Inflammatory macrophage (primary cell): Measurements from ENCODE around the gene OXCT1.
A peak's percentile ranks its signal among the peaks of the same experiment; 100 is the strongest.

Experiments
- DNase-seq, 2 donors: peaks; one replicate each; pipeline ENCODE4 v3.0.0-alpha.2; 2020 to 2022
- total RNA-seq, 18 experiments: gene quantifications; one replicate each; lab custom pipeline; 2026; ENCODE audit warnings: mixed read lengths in 6 of 18, inconsistent platforms in 2 of 18; lab: John Stamatoyannopoulos, UW

Gene OXCT1
- total RNA-seq, result 8.0 to 30.0 (median 13.2) reads per million in 18 experiments

GRCh38 chr5:41869724-41870626 is at the start of gene OXCT1:
Gene OXCT1, minus strand, starts transcription at chr5:41870425. Its CDS starts 67 bp downstream, at chr5:41870358.
- DNase-seq, result peak; percentile 81 to 84

GRCh38 chr5:41918105-41918504 is 47.9 kb upstream of the OXCT1 start:
- DNase-seq, result no peak

DNA sequence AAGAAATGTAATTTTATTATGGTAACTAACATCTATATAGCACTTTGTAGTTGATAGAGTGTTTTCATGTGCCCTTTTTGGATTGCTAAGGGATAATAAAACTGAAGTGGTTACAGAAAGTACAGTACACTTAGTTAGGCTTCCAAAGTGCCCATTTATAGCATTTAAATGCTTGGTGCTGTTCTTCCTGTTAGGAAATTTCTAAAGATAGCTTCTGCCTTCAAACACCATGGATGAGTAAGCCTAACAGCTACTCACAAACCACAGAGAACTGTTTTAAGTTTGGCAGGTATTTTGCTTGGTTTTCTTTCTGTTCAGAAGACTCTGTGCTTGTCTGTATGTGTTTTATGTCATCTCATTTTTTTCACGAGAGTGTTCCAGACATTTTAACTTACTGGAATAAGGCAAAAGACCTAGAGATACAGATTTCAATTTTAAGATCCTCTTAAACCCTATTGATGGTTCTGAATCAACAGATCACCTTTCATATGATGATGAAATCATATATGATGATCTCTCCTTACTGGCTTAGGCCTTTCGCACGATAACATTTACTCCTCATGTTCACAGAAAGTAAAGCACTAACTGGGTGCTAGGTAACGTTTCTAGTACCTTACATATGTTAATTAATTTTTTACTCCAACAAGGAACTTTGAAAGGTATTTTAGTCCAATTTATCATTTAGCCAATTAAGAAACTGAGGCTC is 38.3 kb upstream of the OXCT1 start:
- no peak for DNase-seq

GRCh38 chr5:41906151-41906550 is 35.9 kb upstream of the OXCT1 start:
- DNase-seq, result no peak

DNA sequence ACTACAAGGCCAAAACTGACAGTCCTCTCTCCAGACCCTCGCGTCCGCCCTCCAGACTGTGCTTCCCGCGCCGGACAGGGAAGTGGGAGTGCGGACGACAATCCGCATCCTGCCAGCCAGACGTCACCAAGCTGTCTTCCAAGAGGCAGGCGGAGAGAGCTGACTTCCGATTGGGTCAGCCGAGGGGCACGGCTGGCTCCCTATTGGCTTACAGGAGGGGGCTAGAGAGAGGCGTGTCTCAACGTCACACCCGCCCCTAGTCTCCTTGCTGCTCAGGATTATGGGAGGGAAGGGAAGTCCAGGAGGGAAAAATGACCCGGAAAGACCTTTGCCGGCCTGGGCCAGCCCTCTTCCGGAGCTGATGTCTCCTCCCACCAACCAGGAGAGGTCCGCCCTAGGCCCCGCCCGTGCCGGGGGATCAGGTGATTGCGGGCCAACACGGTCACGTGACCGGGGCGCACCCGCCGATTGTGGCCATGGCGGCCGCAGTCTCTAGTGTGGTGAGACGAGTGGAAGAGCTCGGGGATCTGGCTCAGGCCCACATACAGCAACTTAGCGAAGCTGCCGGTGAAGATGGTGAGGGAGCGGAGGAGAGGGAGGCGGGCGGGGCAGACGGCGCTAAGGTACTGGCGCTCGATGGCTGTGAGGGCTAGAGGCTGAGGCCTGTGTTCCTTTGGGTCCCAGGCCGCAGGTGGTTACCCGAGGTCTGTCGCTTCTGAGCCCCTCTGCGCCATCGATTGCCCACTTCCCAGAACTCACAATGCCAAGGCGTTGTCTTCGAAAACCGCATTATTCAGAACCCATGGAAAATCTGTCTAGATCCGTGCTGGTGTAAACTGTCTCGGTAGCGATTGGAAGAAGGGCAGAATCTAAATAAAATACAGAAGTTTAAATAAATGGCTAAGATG is 33.9 kb upstream of the OXCT1 start, which contains the start of gene RIMOC1:
Gene RIMOC1 (plus strand): TSS at position 453 of the 908 bp plus-strand sequence. CDS start 24 bp downstream, at position 477.
- peak; percentile 99 for DNase-seq

- no peak for DNase-seq
Measured at GRCh38 chr5:41903382-41903891, 33.2 kb upstream of the OXCT1 start.

- DNase-seq, result no peak
Measured at GRCh38 chr5:41896230-41896629, 26.0 kb upstream of the OXCT1 start.

DNA sequence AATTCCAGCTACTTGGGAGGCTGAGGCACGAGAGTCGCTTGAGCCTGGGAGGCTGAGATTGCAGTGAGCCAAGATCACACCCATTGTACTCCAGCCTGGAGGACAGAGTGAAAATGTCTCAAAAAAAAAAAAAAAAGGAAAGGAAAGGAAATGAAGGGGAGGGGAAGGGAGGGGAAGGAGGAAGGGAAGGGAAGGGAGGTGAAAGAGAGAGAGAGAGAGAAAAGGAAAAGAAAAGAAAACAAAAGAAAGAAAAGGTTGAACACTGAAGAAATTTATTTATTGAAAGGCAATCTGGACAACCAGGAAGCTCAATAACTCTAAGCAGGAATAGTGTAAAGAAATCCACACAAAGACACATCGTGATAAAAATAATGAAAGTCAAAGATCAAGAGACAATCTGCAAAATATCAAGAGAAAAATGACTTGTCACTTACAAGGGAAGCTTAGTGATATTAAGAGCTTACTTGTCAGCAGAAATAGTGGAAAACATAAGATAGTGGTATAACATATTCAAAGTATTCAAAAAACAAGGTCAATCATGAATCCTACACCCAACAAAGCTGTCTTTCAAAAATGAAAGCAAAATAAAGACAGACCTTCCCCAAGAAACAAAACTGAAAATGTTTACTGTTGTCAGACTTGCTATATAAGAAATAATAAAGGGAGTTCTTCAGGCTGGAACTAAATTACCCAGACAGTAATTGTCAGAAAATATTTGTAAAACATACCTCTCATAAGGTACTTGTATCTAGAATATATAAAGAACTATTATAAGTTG is 23.0 kb upstream of the OXCT1 start:
- DNase-seq, result no peak

DNA sequence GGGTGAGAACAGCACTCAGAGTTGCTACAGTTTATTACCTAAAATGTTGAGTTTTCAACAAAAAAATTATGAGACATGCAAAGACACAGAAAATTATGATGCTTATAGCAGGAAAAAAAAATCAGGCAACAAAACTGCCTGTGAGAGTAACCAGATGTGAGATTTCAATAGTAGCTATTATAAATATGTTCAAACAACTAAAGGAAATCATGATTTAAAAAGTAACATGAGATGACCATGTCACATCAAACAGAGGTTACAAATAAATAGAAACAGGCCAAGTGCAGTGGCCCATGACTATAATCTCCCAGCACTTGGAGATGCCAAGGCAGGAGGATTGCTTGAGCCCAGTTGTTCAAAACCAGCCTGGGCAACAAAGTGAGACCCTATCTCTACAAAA is 21.8 kb upstream of the OXCT1 start:
- DNase-seq, result no peak

- no peak for DNase-seq
Measured at GRCh38 chr5:41891066-41891707, 21.0 kb upstream of the OXCT1 start.

DNA sequence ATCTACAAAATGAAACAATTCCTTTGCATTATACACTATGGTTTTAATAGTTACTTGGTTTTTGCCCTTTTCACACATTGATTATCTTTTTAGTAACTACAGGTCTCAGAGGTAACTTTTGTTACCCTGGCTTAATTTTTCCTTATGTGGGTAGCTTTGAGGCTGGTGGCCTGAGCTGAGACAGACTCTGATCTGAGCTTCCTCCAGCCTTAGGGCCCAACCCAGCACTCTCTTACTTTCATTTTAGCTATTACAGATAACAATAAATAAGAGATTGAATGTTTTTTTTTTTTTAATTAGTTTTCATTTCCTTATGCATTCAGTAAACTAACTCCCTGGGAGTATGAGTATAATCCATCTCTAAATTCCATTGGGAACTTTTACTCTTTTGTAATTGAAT is 15.1 kb upstream of the OXCT1 start:
- no peak for DNase-seq

- DNase-seq, result no peak
Measured at GRCh38 chr5:41883936-41884335, 13.7 kb upstream of the OXCT1 start.

GRCh38 chr5:41883243-41883642 is 13.0 kb upstream of the OXCT1 start:
- DNase-seq, result no peak

DNA sequence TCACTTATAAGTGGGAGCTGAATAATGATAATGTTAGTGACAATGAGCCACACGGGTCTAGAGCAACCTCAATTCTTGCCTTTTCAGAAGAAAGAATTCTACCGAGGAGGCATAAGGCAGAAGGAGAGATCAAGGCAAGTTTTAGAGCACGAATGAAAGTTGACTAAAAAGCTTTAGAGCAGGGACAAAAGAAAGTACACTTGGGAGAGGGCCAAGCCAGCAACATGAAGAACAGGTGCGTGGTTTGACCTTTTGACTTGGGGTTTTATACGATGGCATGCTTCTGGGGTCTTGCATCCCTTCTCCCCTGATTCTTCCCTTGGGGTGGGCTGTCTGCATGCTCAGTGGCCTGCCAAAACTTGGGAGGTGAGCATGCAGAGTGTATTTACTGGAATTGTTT is 12.5 kb upstream of the OXCT1 start:
- DNase-seq, result no peak

DNA sequence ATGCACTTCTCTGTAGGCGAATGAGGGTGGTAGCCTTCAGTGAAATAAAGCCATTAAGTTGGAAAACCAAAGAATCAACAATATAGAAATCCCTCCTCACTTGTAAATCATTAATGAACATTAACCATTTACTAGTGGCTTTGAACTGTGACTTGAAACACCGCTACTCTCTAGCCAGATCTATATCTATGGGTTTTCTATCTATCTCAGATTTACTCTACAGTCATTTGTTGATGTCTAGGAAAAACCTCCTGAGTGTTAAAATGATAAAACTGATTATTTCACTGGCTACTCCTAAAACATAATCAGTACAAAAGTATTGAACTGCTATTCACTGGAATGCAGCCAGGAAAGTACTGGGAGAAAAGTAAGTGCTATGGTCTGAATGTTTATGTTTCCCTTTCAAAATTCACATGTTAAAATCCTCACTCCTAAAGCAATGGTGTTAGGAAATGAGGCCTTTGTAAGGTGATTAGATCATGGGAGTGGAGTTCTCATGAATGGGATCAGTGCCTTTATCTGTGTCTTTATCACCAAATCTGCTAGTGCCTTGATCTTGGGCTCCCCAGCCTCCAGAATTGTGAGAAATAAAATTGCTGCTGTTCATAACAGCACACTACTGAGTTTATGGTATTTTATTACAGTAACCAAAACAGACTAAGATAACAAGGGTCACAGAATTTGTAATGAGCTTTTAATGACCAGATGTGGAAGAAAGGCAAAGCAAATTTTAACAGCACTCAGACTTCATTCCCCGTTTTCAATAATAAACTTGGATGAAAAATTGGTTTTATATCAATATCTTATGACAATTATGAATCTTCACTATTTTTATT is 8.6 kb upstream of the OXCT1 start:
- no peak for DNase-seq

GRCh38 chr5:41878173-41878572 is 7.9 kb upstream of the OXCT1 start:
- no peak for DNase-seq

GRCh38 chr5:41877408-41877807 is 7.2 kb upstream of the OXCT1 start:
- DNase-seq, result no peak

DNA sequence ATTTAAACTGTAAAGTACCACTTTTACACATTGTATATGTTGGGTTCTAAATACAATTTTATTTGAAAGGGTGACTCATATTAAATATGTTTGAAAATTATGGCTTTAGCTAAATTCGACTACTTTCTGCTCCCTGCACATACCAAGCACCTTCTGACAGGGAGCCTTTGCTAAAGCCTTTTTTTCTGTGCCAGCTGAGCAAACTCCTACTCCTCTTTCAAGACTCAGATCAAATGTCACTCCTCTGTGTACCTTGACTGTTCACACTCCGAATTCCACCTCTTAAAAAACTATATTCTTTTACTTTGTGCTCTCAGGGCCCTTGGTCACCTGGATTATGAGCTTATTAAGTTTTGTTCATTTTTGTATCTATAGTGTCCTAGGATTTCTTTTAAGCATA is 6.5 kb upstream of the OXCT1 start:
- no peak for DNase-seq

- no peak for DNase-seq
Measured at GRCh38 chr5:41875121-41875520, 4.9 kb upstream of the OXCT1 start.

DNA sequence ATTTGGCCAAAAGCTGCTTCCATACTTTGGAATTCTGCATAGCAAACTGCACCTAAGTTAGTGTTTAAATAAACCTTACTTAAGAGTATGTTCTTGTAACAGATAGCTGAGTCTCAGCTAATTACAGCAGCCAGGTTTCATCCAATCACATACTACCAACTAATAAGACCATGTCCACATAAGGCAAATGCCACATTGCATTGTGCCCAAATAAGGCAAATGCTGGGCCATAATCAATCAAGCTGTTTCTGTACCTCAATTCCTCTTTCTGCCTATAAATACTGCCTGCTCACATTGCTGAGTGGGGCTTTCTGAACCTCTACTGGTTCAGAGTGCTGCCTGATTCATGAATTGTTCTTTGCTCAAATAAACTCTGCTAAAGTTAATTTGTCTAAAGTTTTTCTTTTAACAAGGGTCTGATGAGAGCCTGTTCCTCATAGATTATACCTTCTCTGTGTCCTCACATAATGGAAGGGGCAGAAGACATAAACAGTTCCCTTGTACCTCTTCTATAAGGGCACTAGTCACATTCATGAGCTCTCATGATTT is 4.4 kb upstream of the OXCT1 start:
- no peak for DNase-seq
